GM21367 (cell line): ENCODE measurements around the gene RIGI.
"Not testable (repeated sequence)": the region's sequence is repeated elsewhere in the genome, so short reads cannot be mapped to it uniquely, and the experiment has no call there.

ENCODE experiments used
- ATAC-seq: cut with Tn5 transposase; IDR thresholded peaks from one replicate; pipeline ENCODE4 v1.9.1; 2021; ENCODE audit not compliant: unreplicated experiment

Gene RIGI

DNA sequence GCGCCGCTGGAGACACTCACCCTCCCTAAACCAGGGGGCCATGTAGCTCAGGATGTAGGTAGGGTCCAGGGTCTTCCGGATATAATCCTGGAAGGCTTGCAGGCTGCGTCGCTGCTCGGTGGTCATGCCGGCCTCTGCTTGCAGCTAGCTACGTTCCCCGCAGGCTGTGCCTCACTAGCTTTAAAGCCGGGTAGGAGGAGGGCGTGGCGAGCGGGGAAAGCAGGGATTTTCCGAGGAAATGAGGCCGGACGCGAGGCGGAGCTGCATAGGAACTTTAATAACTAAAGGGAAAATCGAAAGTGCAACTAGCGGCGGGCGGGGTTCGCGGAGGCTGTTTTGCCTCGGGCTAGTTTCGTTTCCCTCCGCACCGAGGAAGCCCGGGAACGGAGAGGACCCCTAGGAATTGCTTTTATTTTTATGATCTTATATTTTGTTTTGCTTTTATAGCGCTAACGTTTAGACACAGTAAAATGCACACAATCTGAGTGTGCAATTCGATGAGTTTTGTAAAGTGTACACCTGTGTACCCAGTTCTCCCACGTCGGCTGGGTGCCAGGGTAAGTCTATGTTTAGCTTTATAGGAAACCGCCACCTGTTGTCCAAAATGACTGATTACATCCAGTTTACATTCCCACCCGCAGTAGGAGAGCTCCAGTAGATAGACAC lies at the start of gene RIGI:
Gene RIGI, minus strand, starts transcription at position 156 of the 666 bp plus-strand sequence. Its CDS starts 30 bp downstream, at position 126.
- ATAC-seq, result peak; percentile 72

DNA sequence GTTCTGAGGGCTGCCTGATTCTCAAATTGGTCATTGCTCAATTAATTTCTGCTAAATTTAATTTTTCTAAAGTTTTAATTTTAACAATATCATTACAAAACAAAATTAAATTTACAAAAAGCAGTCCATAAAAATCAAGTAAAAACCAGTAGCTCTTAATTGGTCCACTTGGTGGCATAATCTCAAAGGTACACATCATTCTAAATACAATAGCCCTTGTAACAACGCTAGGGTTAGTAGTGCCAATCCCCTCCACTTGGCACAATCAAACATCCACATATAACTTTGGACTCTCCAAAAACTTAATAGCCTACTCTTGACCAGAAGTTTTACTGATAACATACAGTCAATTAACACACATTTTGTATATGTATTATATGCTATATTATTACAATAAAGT lies 48.9 kb upstream of the RIGI start:
- no peak for ATAC-seq

DNA sequence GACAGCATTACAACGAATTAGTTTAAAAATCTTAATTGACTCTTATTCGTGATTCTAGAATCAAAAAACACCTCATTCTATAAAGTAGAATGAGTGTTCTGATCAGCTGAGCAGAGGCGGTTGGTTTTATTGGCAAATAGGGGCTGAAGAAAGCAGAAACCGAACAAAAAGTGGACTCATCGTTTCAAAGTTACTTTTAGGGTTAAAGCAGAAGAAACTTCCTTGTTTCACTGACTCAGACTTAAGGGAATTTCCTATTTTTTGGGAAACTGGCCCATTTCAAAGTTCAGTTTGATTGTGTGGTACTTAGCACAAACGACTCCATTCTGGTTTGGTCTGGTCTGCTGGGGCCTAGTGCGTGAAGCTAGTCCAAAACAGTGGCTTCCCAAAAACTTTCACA lies 47.8 kb upstream of the RIGI start:
- no peak for ATAC-seq

DNA sequence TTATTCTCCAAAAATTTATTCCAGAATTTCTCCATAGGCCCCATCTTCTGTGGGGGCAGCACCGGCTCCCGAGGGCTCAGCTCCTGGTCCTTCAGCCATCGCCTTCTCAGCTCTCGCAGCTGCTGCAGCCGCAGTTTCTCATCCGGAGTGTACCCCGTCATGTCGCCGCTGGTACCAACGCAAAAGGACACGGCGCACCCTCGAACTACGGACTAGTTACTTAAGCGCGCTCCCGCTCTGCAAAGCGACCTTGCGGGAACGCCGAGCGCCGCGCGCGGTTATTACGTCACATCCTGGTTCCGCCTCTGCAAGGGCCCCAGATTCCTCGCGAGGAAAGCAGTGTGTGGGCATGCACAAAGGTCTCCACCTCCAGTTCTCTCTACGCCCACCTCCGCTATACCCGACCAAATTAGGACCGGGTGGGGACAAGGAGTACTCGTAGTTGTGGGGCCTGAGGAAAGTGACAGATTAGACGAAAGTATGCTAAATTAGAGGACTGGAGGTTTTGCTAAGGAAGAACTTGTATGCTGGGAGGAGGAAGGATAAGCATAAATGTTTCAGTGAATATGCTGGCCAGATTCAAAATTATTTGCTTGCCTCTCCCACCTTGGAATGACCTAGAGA lies 47.0 kb upstream of the RIGI start, which contains the start of gene NDUFB6:
Gene NDUFB6, minus strand, starts transcription at position 260 of the 624 bp plus-strand sequence. Its CDS starts 99 bp downstream, at position 161.
- peak; percentile 83 for ATAC-seq

DNA sequence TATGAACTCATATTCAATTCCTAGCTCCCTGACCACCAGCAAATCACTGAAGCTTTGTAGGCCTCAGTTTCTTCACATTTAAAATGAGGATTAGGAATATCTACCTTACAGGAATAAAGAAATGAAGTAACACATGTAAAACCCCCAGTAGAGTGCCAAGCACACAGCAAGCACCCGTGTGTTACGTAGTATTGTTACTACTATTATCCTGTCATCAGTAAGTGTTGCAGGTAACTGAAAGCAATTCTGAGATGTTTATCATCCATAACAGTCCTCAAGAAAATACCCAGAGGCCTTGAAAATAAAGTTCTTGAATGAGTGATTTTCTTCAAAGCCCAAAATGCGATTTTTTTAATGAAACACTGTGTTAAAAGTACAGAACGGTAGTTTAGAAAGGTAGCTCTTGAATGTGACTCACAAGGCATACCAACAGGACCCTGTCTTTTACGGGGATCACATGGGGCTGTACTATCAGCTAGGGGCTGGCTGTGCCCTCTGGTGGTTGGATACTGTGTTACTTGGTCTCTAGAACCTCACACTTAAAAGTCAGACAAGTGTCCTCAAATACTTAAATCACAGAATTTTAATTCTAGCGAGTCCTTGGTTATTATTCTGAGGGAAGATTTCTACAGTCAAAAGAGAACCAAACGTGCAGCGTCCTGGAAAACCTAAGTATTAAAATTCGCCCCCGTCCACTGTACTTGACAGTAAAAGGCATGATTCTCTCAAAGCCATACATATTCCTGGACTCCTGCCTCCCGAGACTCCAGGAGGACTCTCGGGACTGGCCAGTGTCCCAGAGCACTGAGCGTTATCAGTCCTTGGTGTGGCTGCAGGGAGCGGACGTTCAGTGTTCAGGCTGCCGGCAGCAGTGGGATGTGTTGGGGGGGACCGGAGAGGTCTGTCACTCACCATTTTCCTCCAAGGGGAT lies 46.2 kb upstream of the RIGI start:
- ATAC-seq, result peak; percentile 89

DNA sequence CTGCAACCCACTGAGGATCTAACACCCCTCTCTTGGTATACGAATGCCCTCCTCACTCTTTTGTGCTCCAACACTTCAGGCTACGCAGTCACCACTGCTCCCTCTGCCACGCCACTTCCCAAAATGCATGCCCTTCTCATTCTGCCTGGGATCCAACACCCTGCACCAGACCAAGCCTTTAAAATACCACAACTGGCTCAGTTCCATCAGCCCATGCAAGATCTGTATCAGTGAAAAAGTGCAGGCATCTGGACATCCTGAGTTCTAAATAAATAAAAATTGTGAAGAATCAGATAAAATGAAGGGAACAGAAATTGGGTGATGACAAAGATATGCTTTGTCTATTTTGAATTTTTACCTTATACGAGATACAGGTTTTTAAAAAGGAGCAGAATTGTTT lies 44.3 kb upstream of the RIGI start:
- no peak for ATAC-seq

DNA sequence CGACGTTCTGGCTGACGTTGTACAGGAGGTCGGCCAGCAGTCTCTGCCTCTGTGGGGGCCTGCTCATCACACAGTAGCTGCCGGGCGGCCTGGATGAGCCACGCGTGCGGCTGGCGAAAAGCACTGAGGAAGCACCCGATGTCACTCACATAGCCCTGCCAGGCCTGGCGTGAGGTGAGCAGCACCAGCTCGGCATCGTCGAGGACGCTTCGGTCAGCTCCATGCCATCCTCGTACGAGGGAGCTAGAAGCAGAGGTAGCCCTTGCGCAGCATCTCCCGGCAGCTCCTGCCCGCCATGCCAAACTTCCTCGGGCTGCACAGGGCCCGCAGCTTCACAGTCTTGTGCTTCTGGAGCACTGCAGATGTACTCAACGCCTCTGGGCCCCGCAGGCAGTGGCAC lies 40.8 kb upstream of the RIGI start:
- no peak for ATAC-seq

DNA sequence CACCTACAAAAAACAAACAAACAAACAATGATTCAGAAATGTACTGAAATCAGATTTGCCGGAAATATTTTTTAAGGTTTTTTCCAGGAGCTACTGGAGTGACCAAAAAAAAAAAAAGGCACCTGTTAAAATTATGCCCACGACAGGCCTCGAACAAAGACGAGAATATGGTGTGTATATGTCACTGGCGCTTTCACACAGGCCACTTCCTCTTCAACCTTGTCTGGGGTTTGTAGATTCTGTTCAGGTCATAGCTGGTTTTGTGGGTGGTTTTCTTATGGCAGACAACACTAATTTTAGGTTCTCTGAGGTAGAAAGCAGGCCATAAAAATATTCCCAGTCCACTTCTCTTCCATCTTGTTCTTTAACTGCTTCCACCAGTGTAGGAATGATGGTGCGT lies 40.0 kb upstream of the RIGI start:
- no peak for ATAC-seq

DNA sequence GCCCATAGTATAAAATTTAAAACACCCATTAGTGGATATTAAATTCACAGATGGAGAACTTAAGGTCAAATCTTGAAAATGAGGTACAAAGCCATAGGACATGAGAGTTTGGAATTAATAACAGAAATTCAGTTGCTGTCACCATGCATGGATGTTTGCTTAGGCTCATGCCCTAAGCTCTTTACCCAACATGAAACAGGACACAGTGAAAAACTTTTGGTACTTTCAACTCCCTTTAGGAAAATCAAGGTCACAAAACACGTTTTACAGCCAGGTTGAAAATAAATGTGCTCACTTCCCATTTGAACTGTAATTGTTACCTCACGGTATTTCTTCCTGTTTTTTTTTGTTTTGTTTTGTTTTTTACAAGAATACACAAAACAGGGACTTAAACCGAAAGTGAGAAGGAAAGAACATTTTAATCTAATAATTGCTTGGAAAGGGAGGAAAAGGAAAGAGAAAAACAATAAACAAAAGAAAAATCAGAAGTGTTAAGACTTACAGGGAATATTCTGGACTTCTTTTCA lies 32.5 kb upstream of the RIGI start:
- no peak for ATAC-seq

DNA sequence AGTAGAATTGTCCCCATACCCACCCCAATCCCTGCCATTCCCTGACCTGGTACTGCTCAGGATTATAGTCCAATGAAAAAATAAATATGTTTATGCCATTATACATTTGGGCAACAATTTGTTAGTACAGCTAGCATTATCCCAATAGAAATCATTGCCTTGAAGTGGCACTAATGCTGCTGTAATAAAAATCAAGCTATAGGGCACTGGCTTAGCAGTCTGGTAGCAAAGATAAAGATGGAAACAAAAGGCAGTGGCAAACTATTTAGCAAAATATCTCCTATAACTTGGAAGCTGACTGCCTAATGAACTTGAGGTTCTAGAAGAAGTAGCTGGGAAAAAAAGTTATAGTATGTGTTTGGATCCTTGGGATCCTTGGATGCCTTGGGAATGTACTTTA lies 28.6 kb upstream of the RIGI start:
- no peak for ATAC-seq

DNA sequence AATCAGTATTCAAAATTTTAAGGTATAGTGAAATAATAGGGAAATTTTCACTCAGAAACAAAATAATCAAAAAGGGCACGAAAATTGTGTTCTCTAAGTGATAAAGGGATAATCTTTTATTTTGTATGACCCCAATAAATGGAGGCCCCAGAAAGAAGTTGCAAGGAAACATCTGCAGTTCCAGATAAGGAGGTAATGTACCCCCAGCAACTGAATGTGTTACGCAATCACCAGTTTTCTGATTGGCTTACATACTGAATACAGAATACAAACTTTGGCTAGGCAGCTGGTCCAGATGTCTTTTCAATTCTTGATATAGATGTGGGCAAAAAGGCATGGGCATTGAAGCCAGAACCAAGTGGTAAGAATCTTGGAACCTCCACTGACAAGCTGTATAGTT lies 28.1 kb upstream of the RIGI start:
- ATAC-seq, result no peak

DNA sequence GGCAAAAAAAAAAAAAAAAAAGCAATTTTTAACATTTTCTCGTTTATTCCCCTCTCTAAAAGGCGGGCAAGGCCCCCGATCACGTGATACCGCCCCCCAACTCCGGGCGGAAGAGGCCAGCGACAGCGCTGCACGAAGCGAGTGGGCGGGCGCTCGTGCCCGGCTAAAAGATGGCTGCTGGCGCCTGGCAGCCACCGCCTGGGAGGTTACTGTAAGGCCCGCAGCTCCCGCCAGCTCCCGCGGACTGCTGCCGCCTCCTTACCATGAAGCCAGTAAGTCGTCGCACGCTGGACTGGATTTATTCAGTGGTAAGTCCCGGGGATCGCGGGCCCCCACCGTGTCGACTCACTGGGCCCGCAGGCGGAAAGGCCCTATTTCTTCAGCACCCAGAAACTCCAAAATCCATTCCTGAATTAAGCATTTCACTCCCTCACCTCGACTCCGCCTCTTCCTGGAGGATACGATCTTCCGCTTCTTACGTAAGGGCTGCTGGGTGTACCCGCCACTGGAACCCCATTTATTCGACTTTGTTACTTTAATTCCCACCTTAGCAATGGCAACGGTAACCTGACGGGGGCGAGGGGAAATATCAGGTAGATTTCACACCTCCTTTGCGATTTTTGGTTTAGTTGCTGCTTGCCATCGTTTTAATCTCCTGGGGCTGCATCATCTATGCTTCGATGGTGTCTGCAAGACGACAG lies 26.3 kb upstream of the RIGI start, which contains the start of the genes SMIM27 and TOPORS:
Gene SMIM27, plus strand, starts transcription at position 156 of the 701 bp plus-strand sequence. Its CDS starts 108 bp downstream, at position 264.
Gene TOPORS, minus strand, starts transcription at position 415 of the 701 bp plus-strand sequence. Its CDS starts 150 bp downstream, at position 265.
- ATAC-seq, result peak; percentile 65

DNA sequence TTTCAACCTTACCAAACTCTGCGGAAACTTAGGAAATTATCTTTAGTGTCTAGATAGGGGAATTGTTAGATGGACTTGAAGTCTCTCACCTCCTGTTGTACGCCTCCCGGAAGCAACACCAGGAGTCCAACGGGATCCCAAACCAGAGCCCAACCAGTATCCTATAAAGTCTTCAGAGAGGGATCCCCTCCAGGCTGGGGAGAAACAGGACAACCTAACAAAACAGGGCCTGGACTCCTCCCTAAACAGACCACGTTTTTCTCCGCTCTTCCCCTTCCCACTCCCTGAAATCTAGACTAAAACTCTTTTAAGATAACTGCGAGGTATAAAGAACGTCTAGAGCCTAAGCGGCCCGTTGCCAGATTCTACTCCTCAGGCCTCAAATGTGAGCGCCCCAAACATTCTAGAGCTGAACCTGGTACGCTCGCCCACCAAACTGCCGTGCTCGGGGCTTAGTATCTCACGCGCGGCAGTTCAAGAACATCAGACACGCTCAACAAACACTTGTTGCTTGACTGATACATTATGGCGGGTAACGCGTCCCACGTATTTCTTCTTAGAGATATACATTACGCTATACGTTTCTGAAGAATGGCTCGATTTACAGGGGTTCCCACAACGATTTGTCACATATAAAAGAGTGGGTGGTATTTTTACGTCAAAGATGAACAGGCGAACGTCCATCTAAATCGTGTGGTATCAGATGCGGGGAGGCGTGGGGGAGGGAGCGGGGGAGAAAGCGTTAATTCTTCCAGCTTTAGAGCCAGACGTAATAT lies 25.5 kb upstream of the RIGI start:
- peak; percentile 6 for ATAC-seq

DNA sequence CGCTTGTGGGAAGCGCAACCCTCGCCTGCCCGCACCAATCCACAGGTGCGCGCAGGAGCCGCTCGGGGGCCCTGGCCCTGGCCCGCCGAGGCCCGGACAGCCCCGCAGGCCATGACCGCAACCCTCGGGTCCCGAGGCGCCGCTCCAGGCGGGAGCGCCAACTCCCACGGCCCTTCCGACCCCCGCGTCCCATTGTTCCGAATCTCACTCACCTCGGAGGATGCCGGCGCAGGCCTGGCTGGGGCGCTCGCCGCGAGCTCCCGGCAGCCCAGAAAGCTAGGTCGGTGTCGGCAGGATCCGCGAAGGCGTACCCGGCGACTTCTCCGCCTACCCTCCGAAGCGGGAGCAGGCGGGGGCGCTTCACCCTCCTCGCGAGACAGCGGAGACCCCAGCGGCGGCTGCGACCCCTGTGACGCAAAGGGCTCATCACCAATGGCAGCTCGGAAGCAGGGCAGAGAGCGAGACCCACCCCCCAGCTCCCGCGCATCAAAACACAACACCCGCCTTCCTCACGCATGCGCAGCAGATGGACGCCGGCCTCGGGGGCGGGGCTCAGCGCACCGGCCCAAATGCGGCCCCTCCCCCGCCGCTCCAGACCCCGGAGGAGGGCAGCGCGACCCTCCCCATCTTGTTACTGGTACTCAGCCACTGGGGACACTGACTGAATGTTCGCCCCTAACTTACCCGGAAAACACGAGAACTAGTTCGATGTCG lies 24.7 kb upstream of the RIGI start:
- ATAC-seq, result peak; percentile 56

DNA sequence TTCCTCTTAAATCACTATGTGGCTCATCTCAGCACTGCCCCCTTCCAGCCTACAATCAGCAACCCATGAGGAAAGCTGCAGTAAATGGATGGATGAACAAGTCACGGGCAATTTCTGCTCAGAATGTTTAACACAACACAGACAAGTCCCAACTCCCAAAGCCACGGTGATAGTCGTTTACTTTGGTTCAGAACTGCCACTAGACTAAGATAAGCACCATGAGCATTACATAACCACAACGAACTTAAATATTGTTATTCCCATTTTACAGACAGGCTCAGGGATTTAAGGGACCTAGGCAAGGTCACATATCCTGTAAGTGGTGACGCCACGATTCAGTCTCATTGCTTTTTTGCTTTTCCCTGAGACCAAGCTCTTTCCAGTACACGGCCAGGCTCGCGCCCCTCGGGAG lies 24.2 kb upstream of the RIGI start:
- no peak for ATAC-seq

DNA sequence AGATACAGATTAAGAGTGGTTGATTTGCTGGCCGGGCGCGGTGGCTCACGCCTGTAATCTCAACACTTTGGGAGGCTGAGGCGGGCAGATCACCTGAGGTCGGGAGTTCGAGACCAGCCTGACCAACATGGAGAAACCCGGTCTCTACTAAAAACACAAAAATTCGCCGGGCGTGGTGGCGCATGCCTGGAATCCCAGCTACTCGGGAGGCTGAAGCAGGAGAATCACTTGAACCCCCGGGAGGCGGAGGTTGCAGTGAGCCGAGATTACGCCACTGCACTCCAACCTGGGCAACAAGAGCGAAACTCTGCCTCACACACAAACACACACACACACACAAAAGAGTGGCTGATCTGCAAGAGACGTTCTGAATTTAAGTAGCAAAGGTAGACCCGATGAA lies 22.2 kb upstream of the RIGI start:
- not testable (repeated sequence) for ATAC-seq

DNA sequence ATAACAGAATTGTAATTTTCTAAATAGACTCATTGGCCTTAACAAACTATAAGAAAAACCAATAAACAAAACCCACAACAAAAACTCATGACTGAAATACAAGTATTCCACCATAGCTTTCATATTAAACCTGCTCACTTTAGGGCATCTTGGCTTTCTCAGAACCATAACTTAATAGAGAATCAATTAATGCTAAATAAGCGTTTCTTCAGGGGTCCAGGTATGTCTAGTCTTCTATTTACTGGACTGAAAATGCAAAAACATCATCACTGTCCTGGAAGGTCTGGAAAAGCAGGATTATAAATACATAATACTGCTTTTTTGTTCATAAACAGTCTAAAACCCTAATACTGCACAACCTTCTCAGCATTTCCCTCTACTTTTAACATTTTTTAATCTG lies 19.9 kb upstream of the RIGI start:
- ATAC-seq, result no peak

DNA sequence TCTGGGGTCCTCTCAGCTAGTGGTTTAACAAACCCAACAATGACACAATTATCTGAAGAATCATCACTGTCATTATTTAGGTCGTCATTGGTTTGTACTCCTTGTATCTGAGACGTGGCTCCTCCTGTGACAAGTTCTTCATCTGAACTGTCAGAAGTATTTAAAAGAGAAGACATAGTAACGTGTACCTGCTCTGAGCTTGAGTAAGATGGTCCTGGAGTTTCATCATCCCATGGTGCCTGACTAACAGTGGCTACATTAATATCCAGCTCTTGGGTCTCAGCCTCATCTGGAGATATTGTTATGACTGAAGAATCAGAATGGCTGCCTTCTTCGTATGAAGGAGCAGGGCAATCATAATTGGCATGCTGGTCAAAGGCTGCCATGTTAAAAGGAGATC lies 17.1 kb upstream of the RIGI start:
- ATAC-seq, result no peak

DNA sequence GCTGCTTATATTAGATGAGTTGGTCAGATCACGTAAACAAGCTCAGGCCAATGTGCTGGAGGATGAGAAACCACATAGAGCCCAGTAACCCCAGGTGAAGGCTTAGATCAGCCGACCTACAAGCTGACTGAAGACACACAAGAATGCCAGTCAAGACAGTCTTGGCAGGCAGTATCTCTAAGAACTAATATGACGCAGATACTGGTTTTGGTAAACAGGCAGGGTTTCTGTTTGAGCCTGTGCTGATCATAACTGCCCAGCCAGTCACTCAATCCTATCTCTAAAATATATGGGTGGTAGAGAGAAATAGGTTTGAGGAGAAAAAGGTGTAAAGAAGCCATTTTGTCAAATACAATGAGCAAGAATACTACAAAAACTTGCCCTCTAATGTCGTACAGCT lies 7.8 kb upstream of the RIGI start:
- ATAC-seq, result no peak
